ENCODE data around the gene DISP3. TPM values are rescaled to one million over a fixed set of nuclear protein-coding genes. Genes with fewer than 3 reads are reported as not detected.

The DISP3 gene
- total and polyA plus RNA-seq, 7 donors, result under 0.01 to 0.28 (median 0.16) TPM; not detected in 4

DNA sequence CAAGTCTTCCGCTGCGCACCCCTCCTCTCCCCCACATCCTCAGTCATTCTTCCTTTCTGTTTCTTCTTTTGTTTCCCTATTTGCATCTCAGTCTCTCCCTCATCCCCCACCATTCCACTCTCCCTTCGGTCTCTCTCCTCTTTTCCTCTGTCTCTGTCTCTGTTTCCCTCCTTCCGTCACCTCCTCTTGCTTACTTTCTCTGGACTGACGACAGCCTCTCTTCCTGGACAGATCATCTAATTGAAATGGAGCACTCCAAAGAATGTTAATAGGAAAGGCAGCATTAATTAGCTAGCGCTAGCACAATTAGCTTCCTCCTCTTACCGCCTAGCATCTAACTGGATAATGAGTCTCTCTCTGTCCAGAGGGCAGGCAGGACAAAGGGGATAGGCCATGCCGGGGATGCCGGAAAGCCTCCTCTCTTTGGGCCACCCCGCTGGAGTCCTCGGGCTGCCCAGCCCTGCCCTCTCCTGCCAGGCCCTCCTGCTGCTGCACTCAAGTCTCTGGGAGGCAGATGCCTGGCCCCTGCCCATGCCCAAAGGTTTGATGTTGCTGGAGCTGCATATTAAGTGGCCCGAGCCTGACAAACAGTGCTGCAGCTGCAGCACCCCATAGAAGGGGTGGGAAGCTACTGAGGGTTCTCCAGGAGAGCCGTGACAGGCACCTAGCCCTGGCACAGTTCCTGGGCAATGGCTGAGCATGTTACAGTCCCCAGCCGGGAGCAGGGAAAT is 20.8 kb downstream of the DISP3 start:
- Histone ChIP-seq H3K4me3 (no peak overlapping the region), H3K27me3 (peaks cover 0 to 50% (median 31%) of the 10 kb centered on the region in 3 donors), H3K36me3 (no peaks in the 10 kb centered on the region), H3K4me1 (no peaks in the 10 kb centered on the region), H3K9me3 (peaks cover 0 to 10% (median 5%) of the 10 kb centered on the region in 4 donors), H3K27ac (no peak overlapping the region)
- TF ChIP-seq EP300 (IDR thresholded peaks at IDR 0.05), result no peak
- TF ChIP-seq POLR2A (IDR thresholded peaks at IDR 0.05), result no peak
- intact Hi-C loops (cut with DNase I), result no loop called here
- WGBS, 2 donors, result 54 to 65% methylated on average over 14 of the region's 14 CpGs
- peak; percentile 35 for DNase-seq

DNA sequence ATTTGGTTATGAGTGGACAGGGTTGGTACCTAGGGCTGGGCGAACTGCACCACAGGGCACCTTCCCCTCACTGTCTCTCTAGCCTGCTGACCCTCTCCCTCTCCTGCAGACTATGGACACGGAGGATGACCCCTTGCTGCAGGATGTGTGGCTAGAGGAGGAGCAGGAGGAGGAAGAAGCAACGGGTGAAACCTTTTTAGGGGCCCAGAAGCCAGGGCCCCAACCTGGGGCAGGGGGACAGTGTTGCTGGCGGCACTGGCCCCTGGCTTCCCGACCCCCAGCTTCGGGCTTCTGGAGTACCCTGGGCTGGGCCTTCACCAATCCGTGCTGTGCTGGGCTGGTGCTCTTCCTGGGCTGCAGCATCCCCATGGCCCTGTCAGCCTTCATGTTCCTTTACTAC is 21.9 kb downstream of the DISP3 start:
- peaks cover 0 to 50% (median 31%) of the 10 kb centered on the region in 3 donors for H3K27me3 ChIP-seq
- 85 to 92% methylated on average over 7 of the region's 7 CpGs for WGBS, 2 donors
- no peak for TF ChIP-seq POLR2A (IDR thresholded peaks at IDR 0.05)
- no peak for TF ChIP-seq POLR2AphosphoS5 (IDR thresholded peaks at IDR 0.05)
- TF ChIP-seq EP300 (IDR thresholded peaks at IDR 0.05), result no peak
- TF ChIP-seq, protein P1, sequence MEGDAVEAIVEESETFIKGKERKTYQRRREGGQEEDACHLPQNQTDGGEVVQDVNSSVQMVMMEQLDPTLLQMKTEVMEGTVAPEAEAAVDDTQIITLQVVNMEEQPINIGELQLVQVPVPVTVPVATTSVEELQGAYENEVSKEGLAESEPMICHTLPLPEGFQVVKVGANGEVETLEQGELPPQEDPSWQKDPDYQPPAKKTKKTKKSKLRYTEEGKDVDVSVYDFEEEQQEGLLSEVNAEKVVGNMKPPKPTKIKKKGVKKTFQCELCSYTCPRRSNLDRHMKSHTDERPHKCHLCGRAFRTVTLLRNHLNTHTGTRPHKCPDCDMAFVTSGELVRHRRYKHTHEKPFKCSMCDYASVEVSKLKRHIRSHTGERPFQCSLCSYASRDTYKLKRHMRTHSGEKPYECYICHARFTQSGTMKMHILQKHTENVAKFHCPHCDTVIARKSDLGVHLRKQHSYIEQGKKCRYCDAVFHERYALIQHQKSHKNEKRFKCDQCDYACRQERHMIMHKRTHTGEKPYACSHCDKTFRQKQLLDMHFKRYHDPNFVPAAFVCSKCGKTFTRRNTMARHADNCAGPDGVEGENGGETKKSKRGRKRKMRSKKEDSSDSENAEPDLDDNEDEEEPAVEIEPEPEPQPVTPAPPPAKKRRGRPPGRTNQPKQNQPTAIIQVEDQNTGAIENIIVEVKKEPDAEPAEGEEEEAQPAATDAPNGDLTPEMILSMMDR (IDR thresholded peaks at IDR 0.05), result no peak

DNA sequence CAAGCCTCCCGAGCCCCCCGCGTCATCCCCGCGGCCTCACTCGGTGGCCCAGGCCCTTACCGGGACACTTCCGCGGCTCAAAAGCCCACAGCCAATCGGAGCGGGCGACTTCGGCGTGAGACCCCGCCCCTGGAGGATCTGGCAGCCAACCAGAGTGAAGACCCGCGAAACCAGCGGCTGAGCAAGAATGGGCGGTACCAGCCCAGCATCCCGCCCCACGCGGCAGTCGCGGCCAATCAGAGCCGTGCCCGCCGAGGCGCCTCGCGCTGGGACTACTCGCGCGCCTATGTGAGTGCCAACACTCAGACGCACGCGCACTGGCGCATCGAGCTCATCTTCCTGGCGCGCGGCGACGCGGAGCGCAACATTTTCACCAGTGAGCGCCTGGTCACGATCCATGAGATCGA is 22.5 kb downstream of the DISP3 start:
- WGBS, 2 donors, result 64 to 68% methylated on average over 48 of the region's 48 CpGs
- TF ChIP-seq, protein P1 (IDR thresholded peaks at IDR 0.05), result no peak
- TF ChIP-seq EP300 (IDR thresholded peaks at IDR 0.05) (no peak), POLR2AphosphoS5 (IDR thresholded peaks at IDR 0.05) (no peak), POLR2A (IDR thresholded peaks at IDR 0.05) (no peak)
- peak; percentile 56 for DNase-seq

More for the DNA sequence above, 21.9 kb downstream of the DISP3 start:
- no peak overlapping the region for H3K4me3 ChIP-seq
- H3K27ac ChIP-seq, result no peak overlapping the region
- intact Hi-C loops (cut with DNase I), result no loop called here
- no peaks in the 10 kb centered on the region for H3K4me1 ChIP-seq
- no peaks in the 10 kb centered on the region for H3K36me3 ChIP-seq
- H3K9me3 ChIP-seq, result peaks cover 0 to 17% (median 11%) of the 10 kb centered on the region in 4 donors
- peak; percentile 27 for DNase-seq

GRCh38 chr1:11501906-11502485 is 23.0 kb downstream of the DISP3 start:
- Histone ChIP-seq H3K27me3 (peaks cover 0 to 50% (median 31%) of the 10 kb centered on the region in 3 donors), H3K36me3 (no peaks in the 10 kb centered on the region), H3K27ac (no peak overlapping the region), H3K4me1 (no peaks in the 10 kb centered on the region), H3K9me3 (peaks cover 0 to 21% (median 16%) of the 10 kb centered on the region in 4 donors), H3K4me3 (no peak overlapping the region)
- intact Hi-C loops (cut with DNase I), result no loop called here
- DNase-seq, result peak; percentile 43
- TF ChIP-seq POLR2AphosphoS5 (IDR thresholded peaks at IDR 0.05) (no peak), POLR2A (IDR thresholded peaks at IDR 0.05) (no peak), EP300 (IDR thresholded peaks at IDR 0.05) (no peak)
- TF ChIP-seq, protein P1 (IDR thresholded peaks at IDR 0.05), result no peak
- 82 to 88% methylated on average over 19 of the region's 19 CpGs for WGBS, 2 donors

More for the DNA sequence above, 22.5 kb downstream of the DISP3 start:
- intact Hi-C loops (cut with DNase I), result no loop called here
- Histone ChIP-seq H3K9me3 (peaks cover 0 to 17% (median 11%) of the 10 kb centered on the region in 4 donors), H3K4me1 (no peaks in the 10 kb centered on the region), H3K27ac (no peak overlapping the region), H3K36me3 (no peaks in the 10 kb centered on the region), H3K27me3 (peaks cover 0 to 50% (median 31%) of the 10 kb centered on the region in 3 donors), H3K4me3 (peak overlapping the region in 1 of 4 donors; percentile 8)

- Histone ChIP-seq H3K36me3 (no peaks in the 10 kb centered on the region), H3K9me3 (peaks cover 0 to 25% (median 20%) of the 10 kb centered on the region in 4 donors), H3K27me3 (peaks cover 0 to 48% (median 31%) of the 10 kb centered on the region in 3 donors), H3K4me3 (no peak overlapping the region), H3K4me1 (no peaks in the 10 kb centered on the region), H3K27ac (no peak overlapping the region)
- 84 to 94% methylated on average over 5 of the region's 5 CpGs for WGBS, 2 donors
- DNase-seq, result peak; percentile 34
- TF ChIP-seq, protein P1 (IDR thresholded peaks at IDR 0.05), result no peak
- TF ChIP-seq POLR2AphosphoS5 (IDR thresholded peaks at IDR 0.05), result no peak
- TF ChIP-seq EP300 (IDR thresholded peaks at IDR 0.05), result no peak
- TF ChIP-seq POLR2A (IDR thresholded peaks at IDR 0.05), result no peak
- intact Hi-C loops (cut with DNase I), result no loop called here
These were observed 23.6 kb downstream of the DISP3 start for GRCh38 chr1:11502516-11502915.
